Left ventricle myocardium inferior (tissue), 1 donor: Measurements from ENCODE around the gene KCTD2. TPM values are rescaled to one million over a fixed set of nuclear protein-coding genes. Genes with fewer than 3 reads are reported as not detected.
"Not testable (repeated sequence)": the region's sequence is repeated elsewhere in the genome, so short reads cannot be mapped to it uniquely, and the experiment has no call there.

Experiments
- DNase-seq: peaks from one replicate; pipeline ENCODE4 v3.0.0-alpha.2; 2020
- H3K27ac ChIP-seq: fragments of 200-600 bp; replicated peaks from 2 replicates; pipeline ENCODE4 v1.8.0; 2021
- H3K27me3 ChIP-seq: fragments of 200-600 bp; 2 replicates; pipeline ENCODE4 v1.8.0; 2021; ENCODE audit warnings: low read depth
- H3K36me3 ChIP-seq: fragments of 200-600 bp; 2 replicates; pipeline ENCODE4 v1.8.0; 2021
- H3K4me1 ChIP-seq: fragments of 200-600 bp; 2 replicates; pipeline ENCODE4 v1.8.0; 2021
- H3K4me3 ChIP-seq: fragments of 200-600 bp; 2 replicates; pipeline ENCODE4 v1.8.0; 2021; ENCODE audit warnings: mild to moderate bottlenecking, moderate library complexity
- H3K9me3 ChIP-seq: fragments of 200-600 bp; replicated peaks from 2 replicates; pipeline ENCODE4 v1.8.0; 2021
- CTCF ChIP-seq: fragments of 200-600 bp; IDR thresholded peaks from 2 replicates; pipeline ENCODE4 v1.8.0; 2021; ENCODE audit warnings: antibody characterized with exemption, mild to moderate bottlenecking, borderline replicate concordance
- intact Hi-C: fragments of 100-400 bp; cut with micrococcal nuclease; formaldehyde crosslinking; loops from one replicate; pipeline ENCODE4 v1.11.0; 2022
- total RNA-seq: library from RNA; stranded (reverse); fragmentation: NEBNext Ultra II Directional; extraction: Animal tissue kit (Norgen Biotek cat#: 25700); gene quantifications from one replicate; pipeline ENCODE4 v1.2.1, GENCODE V29; 2021
- donor health status: DM: no; HTN: yes; CAD: no; lungs with severe emphysema.

The KCTD2 gene
- total RNA-seq, 1 donor from 2014 or later = 23.1 TPM

GRCh38 chr17:75024686-75025397 lies 22.2 kb upstream of the KCTD2 start:
- H3K4me1 ChIP-seq = no peaks in the 10 kb centered on the region
- H3K9me3 ChIP-seq = peaks cover under 1% of the 10 kb centered on the region
- no peak for TF ChIP-seq CTCF
- no peaks in the 10 kb centered on the region for H3K27me3 ChIP-seq
- H3K4me3 ChIP-seq = no peak overlapping the region
- intact Hi-C loops = no loop called here
- no peak for DNase-seq
- no peak overlapping the region for H3K27ac ChIP-seq
- peaks cover 31% of the 10 kb centered on the region for H3K36me3 ChIP-seq

GRCh38 chr17:75025398-75025734 lies 21.7 kb upstream of the KCTD2 start:
- DNase-seq, H3K4me3 ChIP-seq, intact Hi-C loops, H3K27me3 ChIP-seq, H3K9me3 ChIP-seq, H3K4me1 ChIP-seq, H3K27ac ChIP-seq: not testable (repeated sequence)
- H3K36me3 ChIP-seq = peaks cover 26% of the 10 kb centered on the region

- intact Hi-C loops = not testable (repeated sequence)
Observed at GRCh38 chr17:75026650-75027049, 20.4 kb upstream of the KCTD2 start.

GRCh38 chr17:75030161-75030560 lies 16.9 kb upstream of the KCTD2 start:
- no peak overlapping the region for H3K4me3 ChIP-seq
- TF ChIP-seq CTCF = no peak
- H3K27ac ChIP-seq = no peak overlapping the region
- H3K4me1 ChIP-seq = peaks cover 31% of the 10 kb centered on the region
- intact Hi-C loops = no loop called here
- no peak for DNase-seq
- peaks cover 12% of the 10 kb centered on the region for H3K9me3 ChIP-seq
- H3K27me3 ChIP-seq = no peaks in the 10 kb centered on the region
- no peaks in the 10 kb centered on the region for H3K36me3 ChIP-seq

More at GRCh38 chr17:75026650-75027049, 20.4 kb upstream of the KCTD2 start:
- DNase-seq, H3K4me1 ChIP-seq, H3K4me3 ChIP-seq, H3K27ac ChIP-seq, H3K27me3 ChIP-seq: not testable (repeated sequence)
- Histone ChIP-seq H3K36me3 (peaks cover 14% of the 10 kb centered on the region), H3K9me3 (peaks cover 12% of the 10 kb centered on the region)

GRCh38 chr17:75031972-75032719 lies 14.9 kb upstream of the KCTD2 start:
- intact Hi-C loops = no loop called here
- Histone ChIP-seq H3K4me3 (peak overlapping the region; percentile 82), H3K9me3 (peaks cover 12% of the 10 kb centered on the region), H3K27ac (peak overlapping the region; percentile 91), H3K36me3 (no peaks in the 10 kb centered on the region), H3K4me1 (peaks cover 51% of the 10 kb centered on the region), H3K27me3 (no peaks in the 10 kb centered on the region)
- no peak for TF ChIP-seq CTCF
- peak; percentile 63 for DNase-seq

- peak overlapping the region; percentile 91 for H3K27ac ChIP-seq
- peaks cover 52% of the 10 kb centered on the region for H3K4me1 ChIP-seq
- DNase-seq = no peak
Observed at GRCh38 chr17:75032720-75033280, 14.2 kb upstream of the KCTD2 start.

More at GRCh38 chr17:75032720-75033280, 14.2 kb upstream of the KCTD2 start:
- Histone ChIP-seq H3K36me3 (no peaks in the 10 kb centered on the region), H3K27me3 (no peaks in the 10 kb centered on the region), H3K9me3 (peaks cover 12% of the 10 kb centered on the region), H3K4me3 (peak overlapping the region; percentile 82)
- TF ChIP-seq CTCF = no peak
- intact Hi-C loops = no loop called here
